ENCODE data around the gene HPCAL4. TPM values are rescaled to one million over a fixed set of nuclear protein-coding genes. Genes with fewer than 3 reads are reported as not detected.

HPCAL4 gene
- total and polyA plus RNA-seq, 9 of the 15 experiments (the other 6 are each of a cell fraction or from before 2014, with no cell fraction given) = 0.01 to 0.04 (median 0.04) TPM; not detected in 4

DNA sequence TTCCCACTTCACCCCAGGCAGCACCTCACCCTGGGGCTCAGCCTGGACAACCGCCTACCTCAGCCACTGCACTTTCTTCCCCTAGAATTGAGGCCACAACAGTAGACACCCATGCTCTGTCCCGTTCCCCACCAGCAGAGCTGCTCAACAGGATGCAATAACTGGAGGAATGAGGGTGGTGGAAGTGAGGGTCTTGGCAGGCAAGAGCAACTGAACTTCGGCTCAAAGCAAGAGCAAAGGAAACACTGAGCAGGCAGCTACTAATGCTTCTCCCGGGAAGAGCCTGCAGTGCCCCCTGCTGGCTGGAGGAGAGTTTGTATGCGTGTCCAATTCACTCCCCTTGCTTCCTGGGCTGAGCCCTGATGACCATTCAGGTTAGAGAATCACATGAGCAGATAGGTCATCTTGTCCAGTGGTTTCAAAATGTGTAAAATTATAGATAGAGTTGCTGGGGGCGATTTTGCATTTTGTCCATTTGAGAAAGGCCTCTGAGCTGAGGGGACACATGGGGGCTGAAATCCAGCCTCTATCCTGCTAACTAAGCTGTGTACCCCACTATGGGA, 33.2 kb downstream of the HPCAL4 start (continued):
- TF ChIP-seq ERF (CRISPR knock-in tag; IDR thresholded peaks at IDR 0.05) (no peak), MYNN (IDR thresholded peaks at IDR 0.05) (no peak), MYNN (CRISPR knock-in tag; IDR thresholded peaks at IDR 0.05) (no peak), ETV1 (tag; conservative IDR thresholded peaks at IDR 0.05; ENCODE audit: low read depth) (no peak; the same call in 1 of the 2 replicates), RNF2 (IDR thresholded peaks at IDR 0.05) (no peak), ZNF140 (CRISPR knock-in tag; IDR thresholded peaks at IDR 0.05) (no peak), CXXC5 (CRISPR knock-in tag; IDR thresholded peaks at IDR 0.05) (0 out of 2 replicates have a peak, but pooled peaks have one; percentile 25), KLF1 (tag; IDR thresholded peaks at IDR 0.05) (no peak), POU5F1 (IDR thresholded peaks at IDR 0.05; ENCODE audit: borderline replicate concordance, low read depth, low read length, partially characterized antibody) (no peak), ZNF347 (CRISPR knock-in tag; IDR thresholded peaks at IDR 0.05; ENCODE audit: low read depth) (no peak), CC2D1A (IDR thresholded peaks at IDR 0.05) (no peak), E2F5 (CRISPR knock-in tag; IDR thresholded peaks at IDR 0.05) (no peak), ATF1 (CRISPR knock-in tag; IDR thresholded peaks at IDR 0.05) (no peak), ATF1 (tag; IDR thresholded peaks at IDR 0.05) (no peak), SMAD4 (CRISPR knock-in tag; conservative IDR thresholded peaks at IDR 0.05) (no peak), ZEB2 (IDR thresholded peaks at IDR 0.05) (no peak), PCBP1 (IDR thresholded peaks at IDR 0.05; ENCODE audit: low read depth, low read length, poor library complexity, severe bottlenecking) (no peak)
- TF ChIP-seq, protein P1, sequence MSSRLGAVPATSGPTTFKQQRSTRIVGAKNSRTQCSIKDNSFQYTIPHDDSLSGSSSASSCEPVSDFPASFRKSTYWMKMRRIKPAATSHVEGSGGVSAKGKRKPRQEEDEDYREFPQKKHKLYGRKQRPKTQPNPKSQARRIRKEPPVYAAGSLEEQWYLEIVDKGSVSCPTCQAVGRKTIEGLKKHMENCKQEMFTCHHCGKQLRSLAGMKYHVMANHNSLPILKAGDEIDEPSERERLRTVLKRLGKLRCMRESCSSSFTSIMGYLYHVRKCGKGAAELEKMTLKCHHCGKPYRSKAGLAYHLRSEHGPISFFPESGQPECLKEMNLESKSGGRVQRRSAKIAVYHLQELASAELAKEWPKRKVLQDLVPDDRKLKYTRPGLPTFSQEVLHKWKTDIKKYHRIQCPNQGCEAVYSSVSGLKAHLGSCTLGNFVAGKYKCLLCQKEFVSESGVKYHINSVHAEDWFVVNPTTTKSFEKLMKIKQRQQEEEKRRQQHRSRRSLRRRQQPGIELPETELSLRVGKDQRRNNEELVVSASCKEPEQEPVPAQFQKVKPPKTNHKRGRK (tag; IDR thresholded peaks at IDR 0.05) = no peak
- TF ChIP-seq, protein P2, sequence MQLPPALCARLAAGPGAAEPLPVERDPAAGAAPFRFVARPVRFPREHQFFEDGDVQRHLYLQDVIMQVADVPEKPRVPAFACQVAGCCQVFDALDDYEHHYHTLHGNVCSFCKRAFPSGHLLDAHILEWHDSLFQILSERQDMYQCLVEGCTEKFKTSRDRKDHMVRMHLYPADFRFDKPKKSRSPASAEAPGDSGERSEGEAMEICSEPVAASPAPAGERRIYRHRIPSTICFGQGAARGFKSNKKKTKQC (CRISPR knock-in tag; IDR thresholded peaks at IDR 0.05) = no peak
- TF ChIP-seq, protein P3, sequence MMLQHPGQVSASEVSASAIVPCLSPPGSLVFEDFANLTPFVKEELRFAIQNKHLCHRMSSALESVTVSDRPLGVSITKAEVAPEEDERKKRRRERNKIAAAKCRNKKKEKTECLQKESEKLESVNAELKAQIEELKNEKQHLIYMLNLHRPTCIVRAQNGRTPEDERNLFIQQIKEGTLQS (IDR thresholded peaks at IDR 0.05) = no peak
- TF ChIP-seq, protein P3 (CRISPR knock-in tag; conservative IDR thresholded peaks at IDR 0.05) = no peak
